Anterior cingulate cortex (tissue), 58 donors: ENCODE results near the gene ZNF57.
"Not testable (repeated sequence)": the region's sequence is repeated elsewhere in the genome, so short reads cannot be mapped to it uniquely, and the experiment has no call there.

ENCODE experiments used
- DNase-seq, 58 donors: peaks; one replicate each; lab custom pipeline; 2025; lab: John Stamatoyannopoulos, UW

Gene ZNF57

GRCh38 chr19:2950286-2951124 is 49.8 kb downstream of the ZNF57 start:
- peak; percentile 77 to 100 (median 99) for DNase-seq

- DNase-seq, result no peak
Measured at GRCh38 chr19:2952953-2953481, 52.3 kb downstream of the ZNF57 start.

GRCh38 chr19:2957160-2957559 is 56.4 kb downstream of the ZNF57 start:
- no peak for DNase-seq

- DNase-seq, result no peak
Measured at GRCh38 chr19:2960120-2960519, 59.4 kb downstream of the ZNF57 start.

GRCh38 chr19:2962018-2962670 is 61.4 kb downstream of the ZNF57 start:
- DNase-seq, result peak in 22 of 58 donors; percentile 1 to 46 (median 16)

GRCh38 chr19:2963122-2963521 is 62.4 kb downstream of the ZNF57 start:
- DNase-seq, result no peak

- not testable (repeated sequence) for DNase-seq
Measured at GRCh38 chr19:2963631-2964030, 62.9 kb downstream of the ZNF57 start.

- DNase-seq, result no peak
Measured at GRCh38 chr19:2964874-2965273, 64.1 kb downstream of the ZNF57 start.

GRCh38 chr19:2967972-2968371 is 67.2 kb downstream of the ZNF57 start:
- DNase-seq, result no peak
